ENCODE results near the gene SPATA31E1. TPM values are rescaled to one million over a fixed set of nuclear protein-coding genes. Genes with fewer than 3 reads are reported as not detected.

The SPATA31E1 gene
- total and polyA plus RNA-seq, 5 experiments from 2014 or later = not detected

- Mint-ChIP-seq H3K36me3 (no peaks in the 10 kb centered on the region), H3K27ac (no peak overlapping the region), H3K9me3 (peaks cover 0 to 7% (median 1%) of the 10 kb centered on the region in 9 donors), H3K27me3 (peaks cover 0 to 16% (median 9%) of the 10 kb centered on the region in 5 donors), H3K4me1 (no peaks in the 10 kb centered on the region), H3K4me3 (no peak overlapping the region)
- DNase-seq (no peak), ATAC-seq (no peak)
- POLR2A ChIA-PET = no interaction called here
Measured at GRCh38 chr9:87853876-87854579, 28.6 kb upstream of the SPATA31E1 start.

GRCh38 chr9:87854580-87854955 lies 28.1 kb upstream of the SPATA31E1 start:
- POLR2A ChIA-PET = no interaction called here

GRCh38 chr9:87855061-87855460 lies 27.6 kb upstream of the SPATA31E1 start:
- DNase-seq (no peak), ATAC-seq (no peak)
- Mint-ChIP-seq H3K9me3 (peaks cover 0 to 14% (median 6%) of the 10 kb centered on the region in 9 donors), H3K27ac (peak overlapping the region in 1 of 10 donors; percentile 40), H3K36me3 (no peaks in the 10 kb centered on the region), H3K4me1 (peaks cover 0 to under 1% (median 0%) of the 10 kb centered on the region in 4 donors), H3K27me3 (peaks cover 0 to 15% (median 9%) of the 10 kb centered on the region in 5 donors), H3K4me3 (no peak overlapping the region)
- POLR2A ChIA-PET = no interaction called here

More at GRCh38 chr9:87854580-87854955, 28.1 kb upstream of the SPATA31E1 start:
- no peak overlapping the region for H3K4me3 Mint-ChIP-seq
- DNase-seq = no peak
- no peaks in the 10 kb centered on the region for H3K4me1 Mint-ChIP-seq
- ATAC-seq = no peak
- H3K27me3 Mint-ChIP-seq = peaks cover 0 to 15% (median 9%) of the 10 kb centered on the region in 5 donors
- H3K27ac Mint-ChIP-seq = no peak overlapping the region
- no peaks in the 10 kb centered on the region for H3K36me3 Mint-ChIP-seq
- peaks cover 0 to 11% (median 6%) of the 10 kb centered on the region in 9 donors for H3K9me3 Mint-ChIP-seq

- peak overlapping the region in 1 of 10 donors; percentile 83 for H3K27ac Mint-ChIP-seq
- peaks cover 0 to 16% (median 9%) of the 10 kb centered on the region in 5 donors for H3K27me3 Mint-ChIP-seq
- POLR2A ChIA-PET = no interaction called here
- peaks cover 0 to 1% (median 0%) of the 10 kb centered on the region in 4 donors for H3K4me1 Mint-ChIP-seq
- H3K9me3 Mint-ChIP-seq = peaks cover 7 to 37% (median 18%) of the 10 kb centered on the region in 9 donors
- DNase-seq = no peak
- no peak for ATAC-seq
- peaks cover 0 to 11% (median 2%) of the 10 kb centered on the region in 3 donors for H3K36me3 Mint-ChIP-seq
- no peak overlapping the region for H3K4me3 Mint-ChIP-seq
Measured at GRCh38 chr9:87857141-87857947, 25.3 kb upstream of the SPATA31E1 start.

GRCh38 chr9:87857948-87858335 lies 24.7 kb upstream of the SPATA31E1 start:
- Mint-ChIP-seq H3K4me3 (no peak overlapping the region), H3K27ac (no peak overlapping the region), H3K36me3 (peaks cover 0 to 11% (median 2%) of the 10 kb centered on the region in 3 donors), H3K9me3 (peaks cover 9 to 42% (median 21%) of the 10 kb centered on the region in 9 donors), H3K4me1 (peaks cover 0 to 1% (median 0%) of the 10 kb centered on the region in 4 donors), H3K27me3 (peaks cover 0 to 19% (median 6%) of the 10 kb centered on the region in 5 donors)
- POLR2A ChIA-PET = no interaction called here
- ATAC-seq = no peak
- DNase-seq = no peak

- Mint-ChIP-seq H3K27ac (no peak overlapping the region), H3K27me3 (peaks cover 0 to 19% (median 4%) of the 10 kb centered on the region in 5 donors), H3K4me1 (peaks cover 0 to 1% (median 0%) of the 10 kb centered on the region in 4 donors), H3K36me3 (peaks cover 0 to 11% (median 2%) of the 10 kb centered on the region in 3 donors), H3K4me3 (no peak overlapping the region), H3K9me3 (peaks cover 9 to 42% (median 21%) of the 10 kb centered on the region in 9 donors)
- no peak for DNase-seq
- POLR2A ChIA-PET = no interaction called here
- no peak for ATAC-seq
Measured at GRCh38 chr9:87859137-87859536, 23.5 kb upstream of the SPATA31E1 start.

GRCh38 chr9:87859786-87860185 lies 22.9 kb upstream of the SPATA31E1 start:
- DNase-seq (no peak), ATAC-seq (no peak)
- H3K4me3 Mint-ChIP-seq = no peak overlapping the region
- peaks cover 0 to 1% (median 0%) of the 10 kb centered on the region in 4 donors for H3K4me1 Mint-ChIP-seq
- POLR2A ChIA-PET = no interaction called here
- peaks cover 9 to 42% (median 21%) of the 10 kb centered on the region in 9 donors for H3K9me3 Mint-ChIP-seq
- peaks cover 0 to 11% (median 2%) of the 10 kb centered on the region in 3 donors for H3K36me3 Mint-ChIP-seq
- H3K27me3 Mint-ChIP-seq = peaks cover 0 to 19% (median 4%) of the 10 kb centered on the region in 5 donors
- H3K27ac Mint-ChIP-seq = no peak overlapping the region

- Mint-ChIP-seq H3K4me3 (no peak overlapping the region), H3K27me3 (peaks cover 0 to 12% (median 0%) of the 10 kb centered on the region in 5 donors), H3K36me3 (peaks cover 0 to 11% (median 2%) of the 10 kb centered on the region in 3 donors), H3K27ac (no peak overlapping the region), H3K9me3 (peaks cover 9 to 42% (median 20%) of the 10 kb centered on the region in 9 donors), H3K4me1 (peaks cover 0 to 1% (median 0%) of the 10 kb centered on the region in 4 donors)
- DNase-seq (no peak), ATAC-seq (no peak)
- POLR2A ChIA-PET = no interaction called here
Measured at GRCh38 chr9:87861332-87861731, 21.3 kb upstream of the SPATA31E1 start.

- no peak overlapping the region for H3K4me3 Mint-ChIP-seq
- peaks cover 0 to 12% (median 0%) of the 10 kb centered on the region in 5 donors for H3K27me3 Mint-ChIP-seq
- ATAC-seq (no peak), DNase-seq (no peak)
- H3K4me1 Mint-ChIP-seq = peaks cover 0 to 1% (median 0%) of the 10 kb centered on the region in 4 donors
- peaks cover 9 to 42% (median 20%) of the 10 kb centered on the region in 9 donors for H3K9me3 Mint-ChIP-seq
- POLR2A ChIA-PET = no interaction called here
- H3K27ac Mint-ChIP-seq = no peak overlapping the region
- H3K36me3 Mint-ChIP-seq = peaks cover 0 to 11% (median 2%) of the 10 kb centered on the region in 3 donors
Measured at GRCh38 chr9:87862536-87863268, 20.0 kb upstream of the SPATA31E1 start.

GRCh38 chr9:87863882-87864465 lies 18.7 kb upstream of the SPATA31E1 start:
- no peak for DNase-seq
- Mint-ChIP-seq H3K27ac (no peak overlapping the region), H3K4me3 (no peak overlapping the region), H3K4me1 (peaks cover 0 to 1% (median 0%) of the 10 kb centered on the region in 4 donors), H3K36me3 (peaks cover 0 to 11% (median 2%) of the 10 kb centered on the region in 3 donors), H3K27me3 (peaks cover 0 to 8% (median 0%) of the 10 kb centered on the region in 5 donors), H3K9me3 (peaks cover 9 to 39% (median 19%) of the 10 kb centered on the region in 9 donors)
- ATAC-seq = no peak
- POLR2A ChIA-PET = no interaction called here

GRCh38 chr9:87864915-87865314 lies 17.8 kb upstream of the SPATA31E1 start:
- ATAC-seq (no peak), DNase-seq (no peak)
- Mint-ChIP-seq H3K4me3 (no peak overlapping the region), H3K36me3 (peaks cover 0 to 11% (median 2%) of the 10 kb centered on the region in 3 donors), H3K9me3 (peaks cover 9 to 30% (median 16%) of the 10 kb centered on the region in 9 donors), H3K27me3 (peaks cover 0 to 11% (median 2%) of the 10 kb centered on the region in 5 donors), H3K4me1 (peaks cover 0 to 7% (median 0%) of the 10 kb centered on the region in 4 donors), H3K27ac (no peak overlapping the region)
- POLR2A ChIA-PET = no interaction called here

- POLR2A ChIA-PET = no interaction called here
- Mint-ChIP-seq H3K27ac (no peak overlapping the region), H3K4me3 (no peak overlapping the region), H3K27me3 (peaks cover 0 to 12% (median 2%) of the 10 kb centered on the region in 5 donors), H3K4me1 (peaks cover 0 to 6% (median 0%) of the 10 kb centered on the region in 4 donors), H3K36me3 (peaks cover 0 to 5% (median 2%) of the 10 kb centered on the region in 3 donors), H3K9me3 (peaks cover 5 to 23% (median 14%) of the 10 kb centered on the region in 9 donors)
- no peak for DNase-seq
- ATAC-seq = no peak
Measured at GRCh38 chr9:87865626-87866025, 17.1 kb upstream of the SPATA31E1 start.
